Activated CD4-positive, alpha-beta T cell treated with anti-CD3 and anti-CD28 coated beads, Interleukin-2, amount 10 ng/mL, durations not matched to agents 24 days and 14 days (primary cell): ENCODE results near the gene ZNF225. TPM values are rescaled to one million over a fixed set of nuclear protein-coding genes. Genes with fewer than 3 reads are reported as not detected.
A peak's percentile ranks its signal among the peaks of the same experiment; 100 is the strongest.
"Not testable (repeated sequence)": the region's sequence is repeated elsewhere in the genome, so short reads cannot be mapped to it uniquely, and the experiment has no call there.

ENCODE experiments used
- DNase-seq: peaks from one replicate; pipeline ENCODE4 v3.0.0; 2022
- H3K27ac Mint-ChIP-seq: one replicate; pipeline ENCODE4 v1.8.0; 2022; ENCODE audit warnings: mild to moderate bottlenecking, mixed read lengths
- H3K27me3 Mint-ChIP-seq: one replicate; pipeline ENCODE4 v1.8.0; 2022; ENCODE audit warnings: mixed read lengths
- H3K36me3 Mint-ChIP-seq: one replicate; pipeline ENCODE4 v1.8.0; 2022; ENCODE audit warnings: low read depth, mild to moderate bottlenecking, mixed read lengths
- H3K4me1 Mint-ChIP-seq: one replicate; pipeline ENCODE4 v1.8.0; 2021; ENCODE audit warnings: mixed read lengths
- H3K4me3 Mint-ChIP-seq: one replicate; pipeline ENCODE4 v1.8.0; 2022; ENCODE audit warnings: mild to moderate bottlenecking, moderate library complexity, mixed read lengths
- H3K9me3 Mint-ChIP-seq: one replicate; pipeline ENCODE4 v1.8.0; 2021; ENCODE audit warnings: mixed read lengths
- intact Hi-C: fragments of 100-400 bp; cut with micrococcal nuclease; formaldehyde crosslinking; loops from one replicate; pipeline ENCODE4 v1.15.1; 2023
- total RNA-seq: library from RNA; stranded (reverse); gene quantifications from 2 replicates; pipeline ENCODE4 v1.2.3, GENCODE V29; 2022

Gene ZNF225
- total RNA-seq, 1 donor from 2014 or later = 3.2 TPM

DNA sequence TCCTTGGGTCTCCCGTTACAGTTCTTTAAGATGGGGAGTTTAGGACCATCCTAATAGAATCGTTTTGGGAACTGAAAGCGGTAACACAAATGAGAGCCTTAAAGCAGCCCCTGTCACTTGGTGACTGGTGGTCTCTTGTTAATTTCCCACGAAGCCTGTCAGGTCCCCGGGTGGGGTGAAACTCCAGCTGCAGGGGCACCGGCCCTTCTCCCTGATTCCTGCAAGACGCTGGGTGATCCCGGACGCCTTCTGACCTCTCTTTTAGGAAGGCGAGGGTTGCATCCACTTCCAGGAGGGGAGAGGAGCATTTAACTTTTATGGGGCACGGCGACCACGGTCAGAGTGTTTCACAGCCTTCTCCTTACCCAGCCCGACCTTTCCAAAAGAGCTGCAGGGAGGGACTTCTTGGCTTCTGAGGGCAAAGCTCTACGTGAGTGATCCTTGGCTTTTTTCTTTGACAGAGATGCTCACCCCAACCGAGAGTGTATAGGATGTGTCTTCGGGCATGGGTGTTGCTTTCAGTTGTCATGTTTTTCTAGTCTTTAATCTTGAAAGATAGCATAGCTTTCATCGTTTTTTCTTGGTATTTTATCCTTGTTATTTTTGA is 688 bp downstream of the ZNF225 start:
- DNase-seq = peak; percentile 68

GRCh38 chr19:44121162-44121561 is 8.0 kb downstream of the ZNF225 start:
- intact Hi-C loops, DNase-seq: not testable (repeated sequence)

More for the DNA sequence above, 688 bp downstream of the ZNF225 start:
- H3K36me3 Mint-ChIP-seq = peaks cover 32% of the 10 kb centered on the region
- intact Hi-C loops = loop anchor here (1.0 to 5.0 kb wide), 10 partner anchors 20 to 388 kb away; partner anchors contain the start of genes ZNF155, ZNF180, ZNF222 and ZNF224
- H3K4me3 Mint-ChIP-seq = peak overlapping the region; percentile 99
- H3K27me3 Mint-ChIP-seq = no peaks in the 10 kb centered on the region
- H3K27ac Mint-ChIP-seq = peak overlapping the region; percentile 91
- peaks cover 17% of the 10 kb centered on the region for H3K4me1 Mint-ChIP-seq
- peaks cover 17% of the 10 kb centered on the region for H3K9me3 Mint-ChIP-seq

DNA sequence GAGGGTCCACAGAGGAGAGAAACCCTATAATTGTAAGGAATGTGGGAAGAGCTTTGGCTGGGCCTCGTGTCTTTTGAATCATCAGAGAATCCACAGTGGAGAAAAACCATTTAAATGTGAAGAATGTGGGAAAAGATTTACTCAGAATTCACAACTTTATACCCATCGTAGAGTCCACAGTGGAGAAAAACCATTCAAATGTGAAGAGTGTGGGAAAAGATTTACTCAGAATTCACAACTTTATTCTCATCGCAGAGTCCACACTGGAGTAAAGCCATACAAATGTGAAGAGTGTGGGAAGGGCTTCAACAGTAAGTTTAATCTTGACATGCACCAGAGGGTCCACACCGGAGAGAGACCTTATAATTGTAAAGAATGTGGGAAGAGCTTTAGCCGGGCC is 18.8 kb downstream of the ZNF225 start:
- no peaks in the 10 kb centered on the region for H3K4me1 Mint-ChIP-seq
- no peak overlapping the region for H3K4me3 Mint-ChIP-seq
- DNase-seq = no peak
- peaks cover 36% of the 10 kb centered on the region for H3K36me3 Mint-ChIP-seq
- H3K27me3 Mint-ChIP-seq = no peaks in the 10 kb centered on the region
- peaks cover 22% of the 10 kb centered on the region for H3K9me3 Mint-ChIP-seq
- no peak overlapping the region for H3K27ac Mint-ChIP-seq
- intact Hi-C loops = no loop called here

More at GRCh38 chr19:44121162-44121561, 8.0 kb downstream of the ZNF225 start:
- not testable (repeated sequence) for H3K27ac Mint-ChIP-seq, H3K27me3 Mint-ChIP-seq, H3K4me3 Mint-ChIP-seq, H3K4me1 Mint-ChIP-seq
- Mint-ChIP-seq H3K9me3 (peaks cover 50% of the 10 kb centered on the region), H3K36me3 (peaks cover 85% of the 10 kb centered on the region)

GRCh38 chr19:44141191-44142058 is 28.2 kb downstream of the ZNF225 start, which contains the start of gene ZNF234:
Gene ZNF234, plus strand, starts transcription at chr19:44141554. Its CDS starts 3,079 bp downstream, at chr19:44144633.
- peaks cover 15% of the 10 kb centered on the region for H3K4me1 Mint-ChIP-seq
- DNase-seq = peak; percentile 90
- H3K27ac Mint-ChIP-seq = peak within 1 kb of the TSS; percentile 94
- peaks cover 33% of the 10 kb centered on the region for H3K36me3 Mint-ChIP-seq
- H3K4me3 Mint-ChIP-seq = peak within 1 kb of the TSS; percentile 92
- no peaks in the 10 kb centered on the region for H3K27me3 Mint-ChIP-seq
- H3K9me3 Mint-ChIP-seq = peaks cover 36% of the 10 kb centered on the region
- intact Hi-C loops = loop anchor here (1.0 kb wide), 2 partner anchors 23 to 28 kb away; partner anchors contain the start of gene ZNF225

DNA sequence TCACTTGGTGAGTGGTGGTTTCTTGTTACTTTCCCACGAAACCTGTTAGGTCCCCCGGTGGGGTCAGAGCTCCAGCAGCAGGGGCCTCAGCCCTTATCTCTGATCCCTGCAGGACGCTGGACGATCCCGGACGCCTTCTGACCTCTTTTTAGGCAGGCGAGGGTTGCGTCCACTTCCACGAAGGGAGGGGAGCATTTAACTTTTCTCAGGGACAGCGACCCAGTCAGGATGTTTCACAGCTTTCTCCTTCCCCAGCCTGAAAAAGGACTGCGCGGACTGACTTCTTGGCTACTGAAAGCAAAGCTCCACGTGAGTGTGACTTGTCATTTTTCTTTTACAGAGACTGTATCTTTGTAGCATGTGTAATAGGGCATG is 28.8 kb downstream of the ZNF225 start:
- Mint-ChIP-seq H3K36me3 (peaks cover 35% of the 10 kb centered on the region), H3K27me3 (no peaks in the 10 kb centered on the region), H3K27ac (peak overlapping the region; percentile 94), H3K4me1 (peaks cover 15% of the 10 kb centered on the region), H3K9me3 (peaks cover 32% of the 10 kb centered on the region), H3K4me3 (peak overlapping the region; percentile 92)
- peak; percentile 69 for DNase-seq
- intact Hi-C loops = no loop called here

GRCh38 chr19:44149776-44150175 is 36.6 kb downstream of the ZNF225 start:
- Mint-ChIP-seq H3K27me3 (no peaks in the 10 kb centered on the region), H3K27ac (no peak overlapping the region), H3K36me3 (peaks cover 83% of the 10 kb centered on the region), H3K9me3 (peaks cover 35% of the 10 kb centered on the region), H3K4me1 (no peaks in the 10 kb centered on the region), H3K4me3 (no peak overlapping the region)
- intact Hi-C loops = no loop called here
- no peak for DNase-seq

DNA sequence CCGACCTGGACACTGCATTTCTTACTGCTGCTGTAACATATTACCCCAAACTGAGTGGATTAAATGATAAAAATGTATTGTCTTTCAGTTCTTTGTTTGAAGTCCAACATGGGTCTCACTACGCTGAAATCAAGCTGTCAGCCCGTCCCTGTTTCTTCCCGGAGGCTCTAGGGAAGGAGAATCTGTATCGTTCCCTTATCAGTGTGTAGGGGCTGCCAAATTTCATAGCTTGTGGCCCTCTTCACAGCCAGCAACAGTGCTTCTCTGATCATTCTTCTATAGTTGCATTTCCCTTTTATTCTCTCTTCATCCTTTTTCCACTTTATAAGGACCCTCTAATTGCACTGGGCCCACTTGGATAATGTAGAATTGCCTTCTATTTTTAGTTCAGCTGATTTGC is 38.3 kb downstream of the ZNF225 start:
- Mint-ChIP-seq H3K4me3 (no peak overlapping the region), H3K4me1 (no peaks in the 10 kb centered on the region), H3K27me3 (no peaks in the 10 kb centered on the region), H3K27ac (no peak overlapping the region), H3K9me3 (peaks cover 32% of the 10 kb centered on the region), H3K36me3 (peaks cover 78% of the 10 kb centered on the region)
- intact Hi-C loops = no loop called here
- DNase-seq = no peak

DNA sequence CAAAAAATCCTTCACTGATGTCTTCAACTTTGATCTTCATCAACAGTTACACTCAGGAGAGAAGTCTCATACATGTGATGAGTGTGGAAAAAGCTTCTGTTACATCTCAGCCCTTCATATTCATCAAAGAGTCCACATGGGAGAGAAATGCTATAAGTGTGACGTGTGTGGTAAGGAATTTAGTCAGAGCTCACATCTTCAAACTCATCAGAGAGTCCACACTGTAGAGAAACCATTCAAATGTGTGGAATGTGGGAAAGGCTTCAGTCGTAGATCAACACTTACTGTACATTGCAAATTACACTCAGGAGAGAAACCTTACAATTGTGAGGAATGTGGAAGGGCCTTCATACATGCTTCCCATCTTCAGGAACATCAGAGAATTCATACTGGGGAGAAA is 43.3 kb downstream of the ZNF225 start:
- Mint-ChIP-seq H3K27ac (no peak overlapping the region), H3K36me3 (peaks cover 62% of the 10 kb centered on the region), H3K27me3 (no peaks in the 10 kb centered on the region), H3K4me3 (no peak overlapping the region), H3K9me3 (peaks cover 39% of the 10 kb centered on the region), H3K4me1 (no peaks in the 10 kb centered on the region)
- intact Hi-C loops = no loop called here
- no peak for DNase-seq

DNA sequence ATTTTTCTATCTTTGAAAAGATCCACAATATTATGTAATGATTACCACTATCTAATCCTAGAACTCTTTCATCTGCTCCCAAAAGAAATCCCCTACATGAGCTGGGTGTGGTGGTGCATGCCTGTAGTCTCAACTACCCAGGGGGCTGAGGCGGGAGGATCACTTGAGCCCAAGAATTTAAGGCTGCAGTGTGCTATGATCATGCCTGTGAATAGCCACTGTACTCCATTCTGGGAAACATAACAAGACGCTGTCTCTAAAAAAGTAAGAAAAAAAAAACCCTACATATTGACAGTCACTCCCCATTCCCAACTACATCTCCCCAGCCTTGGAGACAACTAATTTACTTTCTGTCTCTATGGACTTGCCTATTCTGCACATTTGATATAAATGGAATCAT is 50.6 kb downstream of the ZNF225 start:
- intact Hi-C loops = loop anchor here (1.0 to 2.0 kb wide), 3 partner anchors 22 to 161 kb away; partner anchors contain the start of genes ZNF230, ZNF234 and ZNF235
- H3K4me3 Mint-ChIP-seq = no peak overlapping the region
- H3K27me3 Mint-ChIP-seq = no peaks in the 10 kb centered on the region
- H3K9me3 Mint-ChIP-seq = peaks cover 33% of the 10 kb centered on the region
- peaks cover 39% of the 10 kb centered on the region for H3K36me3 Mint-ChIP-seq
- no peak for DNase-seq
- peaks cover 26% of the 10 kb centered on the region for H3K4me1 Mint-ChIP-seq
- no peak overlapping the region for H3K27ac Mint-ChIP-seq

DNA sequence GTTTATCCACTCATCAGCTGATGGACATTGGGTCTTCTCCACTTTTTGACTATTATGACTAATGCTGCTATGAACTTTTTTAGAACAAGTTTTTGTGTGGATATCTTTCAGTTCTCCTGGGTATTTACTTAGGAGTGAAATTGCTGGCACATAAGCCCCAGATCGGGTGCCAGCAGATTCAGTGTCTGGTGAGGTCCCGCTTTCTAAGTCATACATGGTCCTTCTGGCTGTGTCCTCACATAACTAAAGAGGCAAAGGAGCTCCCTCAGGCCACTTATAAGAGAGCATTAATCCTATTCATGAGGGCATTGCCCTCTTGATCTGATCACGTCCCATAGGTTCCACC is 51.1 kb downstream of the ZNF225 start:
- H3K4me1 Mint-ChIP-seq = peaks cover 26% of the 10 kb centered on the region
- DNase-seq = no peak
- peak overlapping the region; percentile 98 for H3K4me3 Mint-ChIP-seq
- intact Hi-C loops = loop anchor here (1.0 to 2.0 kb wide), 3 partner anchors 23 to 161 kb away; partner anchors contain the start of genes ZNF230, ZNF234 and ZNF235
- H3K27ac Mint-ChIP-seq = peak overlapping the region; percentile 96
- H3K27me3 Mint-ChIP-seq = no peaks in the 10 kb centered on the region
- H3K9me3 Mint-ChIP-seq = peaks cover 31% of the 10 kb centered on the region
- H3K36me3 Mint-ChIP-seq = peaks cover 41% of the 10 kb centered on the region

GRCh38 chr19:44164673-44165512 is 51.7 kb downstream of the ZNF225 start, which contains the start of gene ZNF226:
Gene ZNF226, plus strand, starts transcription at chr19:44165100. Its CDS starts 4,981 bp downstream, at chr19:44170081.
- H3K27ac Mint-ChIP-seq = peak within 1 kb of the TSS; percentile 96
- peaks cover 45% of the 10 kb centered on the region for H3K36me3 Mint-ChIP-seq
- H3K9me3 Mint-ChIP-seq = peaks cover 31% of the 10 kb centered on the region
- peak within 1 kb of the TSS; percentile 98 for H3K4me3 Mint-ChIP-seq
- no peaks in the 10 kb centered on the region for H3K27me3 Mint-ChIP-seq
- DNase-seq = peak; percentile 93
- H3K4me1 Mint-ChIP-seq = peaks cover 26% of the 10 kb centered on the region
- intact Hi-C loops = loop anchor here (1.0 to 5.0 kb wide), 8 partner anchors 24 to 162 kb away; partner anchors contain the start of genes ZNF222, ZNF224, ZNF225 and ZNF227

DNA sequence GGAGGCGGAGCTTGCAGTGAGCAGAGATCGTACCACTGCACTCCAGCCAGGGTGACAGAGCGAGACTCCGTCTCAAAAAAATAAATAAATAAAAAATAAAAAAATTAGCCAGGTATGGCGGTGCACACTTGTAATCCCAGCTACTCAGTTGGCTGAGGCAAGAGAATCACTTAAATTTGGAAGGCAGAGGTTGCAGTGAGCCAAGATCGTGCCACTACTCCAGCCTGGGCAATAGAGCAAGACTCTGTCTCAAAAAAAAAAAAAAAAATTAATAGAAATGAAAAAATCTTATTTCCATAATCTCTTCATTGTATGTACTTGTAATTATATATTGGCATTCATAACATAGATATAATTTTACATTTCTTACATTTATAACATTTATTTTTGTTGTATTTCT is 57.5 kb downstream of the ZNF225 start:
- H3K36me3 Mint-ChIP-seq = peaks cover 88% of the 10 kb centered on the region

DNA sequence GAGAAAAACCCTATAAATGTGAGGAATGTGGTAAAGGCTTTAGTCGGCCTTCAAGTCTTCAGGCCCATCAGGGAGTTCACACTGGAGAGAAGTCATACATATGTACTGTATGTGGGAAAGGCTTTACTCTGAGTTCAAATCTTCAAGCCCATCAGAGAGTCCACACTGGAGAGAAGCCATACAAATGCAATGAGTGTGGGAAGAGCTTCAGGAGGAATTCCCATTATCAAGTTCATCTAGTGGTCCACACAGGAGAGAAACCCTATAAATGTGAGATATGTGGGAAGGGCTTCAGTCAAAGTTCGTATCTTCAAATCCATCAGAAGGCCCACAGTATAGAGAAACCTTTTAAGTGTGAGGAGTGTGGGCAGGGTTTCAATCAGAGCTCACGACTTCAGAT is 63.4 kb downstream of the ZNF225 start:
- Mint-ChIP-seq H3K4me1 (no peaks in the 10 kb centered on the region), H3K4me3 (no peak overlapping the region), H3K27me3 (no peaks in the 10 kb centered on the region), H3K27ac (no peak overlapping the region), H3K9me3 (peaks cover 54% of the 10 kb centered on the region), H3K36me3 (peaks cover 67% of the 10 kb centered on the region)
- peak; percentile 18 for DNase-seq
- intact Hi-C loops = no loop called here

More for the DNA sequence above, 57.5 kb downstream of the ZNF225 start:
- Mint-ChIP-seq H3K4me1 (peaks cover 13% of the 10 kb centered on the region), H3K9me3 (peaks cover 36% of the 10 kb centered on the region)
- H3K4me3 Mint-ChIP-seq, H3K27me3 Mint-ChIP-seq, H3K27ac Mint-ChIP-seq, DNase-seq, intact Hi-C loops: not testable (repeated sequence)
